GM21515 (cell line): ENCODE measurements around the gene USP10.
A peak's percentile ranks its signal among the peaks of the same experiment; 100 is the strongest.
"Not testable (repeated sequence)": the region's sequence is repeated elsewhere in the genome, so short reads cannot be mapped to it uniquely, and the experiment has no call there.

Experiments
- ATAC-seq: cut with Tn5 transposase; IDR thresholded peaks from one replicate; pipeline ENCODE4 v1.9.1; 2021; ENCODE audit not compliant: unreplicated experiment

The USP10 gene

GRCh38 chr16:84726079-84726668, 26.4 kb downstream of the USP10 start:
- ATAC-seq, result no peak

GRCh38 chr16:84726669-84727467, 27.1 kb downstream of the USP10 start:
- ATAC-seq, result no peak

- no peak for ATAC-seq
Observed at GRCh38 chr16:84728853-84729424, 29.1 kb downstream of the USP10 start.

- no peak for ATAC-seq
Observed at GRCh38 chr16:84729716-84730320, 30.0 kb downstream of the USP10 start.

GRCh38 chr16:84730406-84731106, 30.8 kb downstream of the USP10 start:
- ATAC-seq, result no peak

- ATAC-seq, result not testable (repeated sequence)
Observed at GRCh38 chr16:84732332-84732673, 32.5 kb downstream of the USP10 start.

- no peak for ATAC-seq
Observed at GRCh38 chr16:84732674-84733352, 33.0 kb downstream of the USP10 start.

GRCh38 chr16:84735849-84736586, 36.2 kb downstream of the USP10 start:
- no peak for ATAC-seq

- ATAC-seq, result no peak
Observed at GRCh38 chr16:84737192-84738011, 37.6 kb downstream of the USP10 start.

- ATAC-seq, result peak; percentile 58
Observed at GRCh38 chr16:84738255-84739038, 38.6 kb downstream of the USP10 start.

GRCh38 chr16:84739349-84740124, 39.7 kb downstream of the USP10 start:
- ATAC-seq, result no peak

GRCh38 chr16:84740596-84741116, 40.9 kb downstream of the USP10 start:
- ATAC-seq, result no peak

- no peak for ATAC-seq
Observed at GRCh38 chr16:84741340-84741830, 41.6 kb downstream of the USP10 start.

- no peak for ATAC-seq
Observed at GRCh38 chr16:84742641-84743092, 42.9 kb downstream of the USP10 start.

GRCh38 chr16:84746231-84746630, 46.4 kb downstream of the USP10 start:
- ATAC-seq, result no peak

GRCh38 chr16:84746875-84747274, 47.1 kb downstream of the USP10 start:
- no peak for ATAC-seq

- not testable (repeated sequence) for ATAC-seq
Observed at GRCh38 chr16:84748247-84748646, 48.4 kb downstream of the USP10 start.
